HCT116 (cell line): Measurements from ENCODE around the gene ARRDC1. TPM values are rescaled to one million over a fixed set of nuclear protein-coding genes. Genes with fewer than 3 reads are reported as not detected.

Experiments
- ATAC-seq: fragments of 200-7000 bp; cut with Tn5 transposase; 2 replicates; pipeline ENCODE4 v1.9.1; 2020; ENCODE audit warnings: mild to moderate bottlenecking, moderate library complexity
- BruUV-seq: library from RNA; stranded (reverse); fragments of 400-500 nt; replicated peaks from 2 replicates; lab custom pipeline; 2021; lab: Mats Ljungman, UMichigan
- CTCF ChIA-PET: fragments of 300-600 bp; sonication (Branson Sonifier 250); formaldehyde crosslinking; loops from one replicate; lab custom pipeline; 2021; ENCODE audit warnings: antibody characterized with exemption; lab: Charles Lee
- POLR2A ChIA-PET: fragments of 300-600, 350-600 bp; sonication (Branson Sonifier 250); formaldehyde crosslinking; loops from one replicate; lab custom pipeline; 2021; ENCODE audit warnings: antibody characterized with exemption; lab: Charles Lee
- RAD21 ChIA-PET, 2 experiments: fragments of 300-600 bp; sonication (Branson Sonifier 250); formaldehyde crosslinking; loops; one replicate each; lab custom pipeline; 2023; ENCODE audit warnings: low total read pairs in 2 of 2; ENCODE audit not compliant: uncharacterized antibody in 2 of 2, unreplicated experiment in 2 of 2, low non-redundant PET in 1 of 2; lab: Charles Lee
- DNase-seq: peaks from one replicate; pipeline ENCODE4 v3.0.0-alpha.2; 2010; ENCODE audit warnings: low read depth, low spot score
- H2AFZ ChIP-seq: fragments of 200-600 bp; shearing (Covaris generic), sonication (generic); 2 replicates; pipeline ENCODE4 v1.6.1; 2017; ENCODE audit warnings: low read depth, mixed run types, mixed read lengths, antibody characterized with exemption, low read length; ENCODE audit not compliant: poor library complexity, severe bottlenecking
- H3K27ac ChIP-seq: 2 replicates; pipeline ENCODE4 v1.5.1; 2012; ENCODE audit warnings: low read depth, low read length
- H3K27me3 ChIP-seq: fragments of 200-600 bp; sonication (generic); 2 replicates; pipeline ENCODE4 v1.6.1; 2016; ENCODE audit warnings: mixed run types, low read length, mixed read lengths; ENCODE audit not compliant: insufficient read depth
- H3K36me3 ChIP-seq, 2 experiments: fragments of 200-500 bp in 1 of 2; fragments of 200-600 bp in 1 of 2; sonication (Bioruptor generic) in 1 of 2; sonication (generic) in 1 of 2; 2 replicates each; pipeline versions ENCODE4 v1.5.1 to v1.6.1; 2014 to 2016; ENCODE audit warnings: low read length in 2 of 2, inconsistent platforms in 1 of 2, mixed read lengths in 1 of 2, mixed run types in 1 of 2; ENCODE audit not compliant: insufficient read depth in 2 of 2, control insufficient read depth in 1 of 2
- H3K4me1 ChIP-seq, 2 experiments: fragments of 200-600 bp in 1 of 2; sonication (generic) in 1 of 2; 2 replicates each; pipeline versions ENCODE4 v1.5.1 to v1.6.1; 2012 to 2017; ENCODE audit warnings: low read length in 2 of 2, inconsistent platforms in 1 of 2, mild to moderate bottlenecking in 1 of 2, mixed read lengths in 1 of 2, mixed run types in 1 of 2, moderate library complexity in 1 of 2; ENCODE audit not compliant: insufficient read depth in 2 of 2, control insufficient read depth in 1 of 2
- H3K4me2 ChIP-seq: fragments of 200-600 bp; sonication (generic); 2 replicates; pipeline ENCODE4 v1.6.1; 2017; ENCODE audit warnings: mixed run types, low read length, mixed read lengths
- H3K4me3 ChIP-seq, 2 experiments: fragments of 200-600 bp in 1 of 2; sonication (generic) in 1 of 2; replicated peaks in 1 of 2; 2 replicates each; pipeline ENCODE4 v1.5.1; 2011 to 2016; ENCODE audit warnings: low read length in 2 of 2, control low read depth in 1 of 2, low read depth in 1 of 2, mild to moderate bottlenecking in 1 of 2, mixed read lengths in 1 of 2, mixed run types in 1 of 2
- H3K79me2 ChIP-seq: fragments of 200-600 bp; sonication (generic); 2 replicates; pipeline ENCODE4 v1.6.1; 2017; ENCODE audit warnings: mild to moderate bottlenecking, mixed run types, low read length, moderate library complexity, mixed read lengths; ENCODE audit not compliant: insufficient read depth
- H3K9ac ChIP-seq: fragments of 200-600 bp; sonication (generic); 2 replicates; pipeline ENCODE4 v1.6.1; 2016; ENCODE audit warnings: low read length, mixed read lengths
- H3K9me2 ChIP-seq: fragments of 200-600 bp; sonication (generic), shearing (Covaris generic); 2 replicates; pipeline ENCODE4 v1.6.1; 2017; ENCODE audit warnings: mixed run types, mild to moderate bottlenecking, moderate library complexity; ENCODE audit not compliant: insufficient read depth
- H3K9me3 ChIP-seq, 2 experiments: fragments of 200-500 bp in 1 of 2; fragments of 200-600 bp in 1 of 2; sonication (Bioruptor generic) in 1 of 2; sonication (generic) in 1 of 2; 2 replicates each; pipeline ENCODE4 v1.6.1; 2014 to 2017; ENCODE audit warnings: low read length in 2 of 2, mixed read lengths in 2 of 2, inconsistent platforms in 1 of 2, low read depth in 1 of 2, mild to moderate bottlenecking in 1 of 2, mixed run types in 1 of 2, moderate library complexity in 1 of 2; ENCODE audit not compliant: control insufficient read depth in 1 of 2, insufficient read depth in 1 of 2
- H4K20me1 ChIP-seq: fragments of 200-600 bp; sonication (generic), shearing (Covaris generic); 2 replicates; pipeline ENCODE4 v1.6.1; 2017; ENCODE audit warnings: mixed run types, mild to moderate bottlenecking, moderate library complexity; ENCODE audit not compliant: insufficient read depth
- ATF3 ChIP-seq: IDR thresholded peaks from 2 replicates; pipeline ENCODE4 v1.6.1; 2012
- CBX3 ChIP-seq: IDR thresholded peaks from 2 replicates; pipeline ENCODE4 v1.6.1; 2012; ENCODE audit warnings: low read depth
- CEBPB ChIP-seq: IDR thresholded peaks from 2 replicates; pipeline ENCODE4 v1.6.1; 2012; ENCODE audit warnings: low read depth
- CTCF ChIP-seq, 3 experiments: fragments of 200-600 bp in 1 of 3; sonication (generic) in 1 of 3; IDR thresholded peaks in 2 of 3; conservative IDR thresholded peaks in 1 of 3; 2 replicates each; pipeline ENCODE4 v1.5.1; 2012 to 2017; ENCODE audit warnings: low read depth in 2 of 3, low read length in 2 of 3, antibody characterized with exemption in 1 of 3, borderline replicate concordance in 1 of 3, control low read depth in 1 of 3, mild to moderate bottlenecking in 1 of 3, mixed read lengths in 1 of 3, mixed run types in 1 of 3, moderate library complexity in 1 of 3; ENCODE audit not compliant: insufficient read depth in 1 of 3
- EGR1 ChIP-seq: IDR thresholded peaks from 2 replicates; pipeline ENCODE4 v1.6.1; 2012; ENCODE audit warnings: low read depth
- EZH2 ChIP-seq: fragments of 200-600 bp; sonication (generic); IDR thresholded peaks from 2 replicates; pipeline ENCODE4 v1.6.1; 2017; ENCODE audit warnings: antibody characterized with exemption, mixed run types
- EZH2phosphoT487 ChIP-seq: fragments of 200-600 bp; IDR thresholded peaks from 2 replicates; pipeline ENCODE4 v1.6.1; 2018; ENCODE audit warnings: antibody characterized with exemption, borderline replicate concordance
- JUND ChIP-seq: IDR thresholded peaks from 2 replicates; pipeline ENCODE4 v1.6.1; 2012
- POLR2A ChIP-seq: IDR thresholded peaks from 2 replicates; pipeline ENCODE4 v1.7.0; 2011; ENCODE audit warnings: borderline replicate concordance; ENCODE audit not compliant: insufficient read depth, insufficient read length; ENCODE audit errors: extremely low read depth
- POLR2AphosphoS5 ChIP-seq: IDR thresholded peaks from 2 replicates; pipeline ENCODE4 v1.6.1; 2011; ENCODE audit warnings: mild to moderate bottlenecking, low read depth, low read length, moderate library complexity
- RAD21 ChIP-seq: IDR thresholded peaks from 2 replicates; pipeline ENCODE4 v1.6.1; 2012; ENCODE audit warnings: low read depth, mild to moderate bottlenecking
- SIN3A ChIP-seq: IDR thresholded peaks from 2 replicates; pipeline ENCODE4 v1.6.1; 2012; ENCODE audit warnings: low read depth
- SP1 ChIP-seq: IDR thresholded peaks from 2 replicates; pipeline ENCODE4 v1.6.1; 2012; ENCODE audit warnings: low read depth
- TCF7L2 ChIP-seq: IDR thresholded peaks from 2 replicates; pipeline ENCODE4 v1.7.0; 2011; ENCODE audit warnings: borderline replicate concordance, inconsistent platforms; ENCODE audit not compliant: insufficient read depth, insufficient read length; ENCODE audit errors: extremely low read depth
- YY1 ChIP-seq: IDR thresholded peaks from 2 replicates; pipeline ENCODE4 v1.6.1; 2011; ENCODE audit warnings: low read length, low read depth, moderate library complexity, mild to moderate bottlenecking; ENCODE audit not compliant: insufficient replicate concordance; ENCODE audit errors: extremely low read depth
- ZFX ChIP-seq: fragments of 450-650 bp; IDR thresholded peaks from 2 replicates; pipeline ENCODE4 v1.6.1; 2017
- ZNF274 ChIP-seq: fragments of 200-500 bp; sonication (Bioruptor generic); IDR thresholded peaks from 2 replicates; pipeline ENCODE4 v1.6.1; 2014; ENCODE audit warnings: mild to moderate bottlenecking, low read depth, low read length, inconsistent platforms
- intact Hi-C: fragments of 100-400 bp; cut with micrococcal nuclease; formaldehyde crosslinking; loops from 2 replicates; pipeline ENCODE4 v1.10.0; 2022
- total RNA-seq: library from RNA; stranded (reverse); gene quantifications from one replicate; pipeline ENCODE4 v1.2.1, GENCODE V29; 2021; ENCODE audit not compliant: unreplicated experiment
- TF ChIP-seq, protein P1 (sequence below): IDR thresholded peaks from 2 replicates; pipeline ENCODE4 v1.6.1; 2012; ENCODE audit warnings: low read depth

The ARRDC1 gene
- total RNA-seq, 1 experiment from 2014 or later, result 82.8 TPM

- Histone ChIP-seq H4K20me1 (no peaks in the 10 kb centered on the region), H3K27me3 (no peaks in the 10 kb centered on the region), H3K4me2 (no peak overlapping the region), H3K27ac (no peak overlapping the region), H3K9me2 (no peaks in the 10 kb centered on the region), H3K9ac (no peak overlapping the region), H3K4me3 (no peak overlapping the region), H3K36me3 (peaks cover 19 to 41% of the 10 kb centered on the region in 2 experiments), H3K79me2 (peaks cover 68% of the 10 kb centered on the region), H3K4me1 (peaks cover 6 to 15% of the 10 kb centered on the region in 2 experiments; a peak in 3 of 4 replicates), H3K9me3 (no peaks in the 10 kb centered on the region), H2AFZ (no peak overlapping the region)
- DNase-seq (no peak), ATAC-seq (no peak)
- POLR2A ChIA-PET, result no interaction called here
- CTCF ChIA-PET, result no interaction called here
- intact Hi-C loops, result loop anchor here (5.0 kb wide), 1 partner anchor 37 kb away; no protein-coding TSS in a partner anchor
- BruUV-seq, result no TSS peak
- RAD21 ChIA-PET, result no interaction called here
- TF ChIP-seq, protein P1, sequence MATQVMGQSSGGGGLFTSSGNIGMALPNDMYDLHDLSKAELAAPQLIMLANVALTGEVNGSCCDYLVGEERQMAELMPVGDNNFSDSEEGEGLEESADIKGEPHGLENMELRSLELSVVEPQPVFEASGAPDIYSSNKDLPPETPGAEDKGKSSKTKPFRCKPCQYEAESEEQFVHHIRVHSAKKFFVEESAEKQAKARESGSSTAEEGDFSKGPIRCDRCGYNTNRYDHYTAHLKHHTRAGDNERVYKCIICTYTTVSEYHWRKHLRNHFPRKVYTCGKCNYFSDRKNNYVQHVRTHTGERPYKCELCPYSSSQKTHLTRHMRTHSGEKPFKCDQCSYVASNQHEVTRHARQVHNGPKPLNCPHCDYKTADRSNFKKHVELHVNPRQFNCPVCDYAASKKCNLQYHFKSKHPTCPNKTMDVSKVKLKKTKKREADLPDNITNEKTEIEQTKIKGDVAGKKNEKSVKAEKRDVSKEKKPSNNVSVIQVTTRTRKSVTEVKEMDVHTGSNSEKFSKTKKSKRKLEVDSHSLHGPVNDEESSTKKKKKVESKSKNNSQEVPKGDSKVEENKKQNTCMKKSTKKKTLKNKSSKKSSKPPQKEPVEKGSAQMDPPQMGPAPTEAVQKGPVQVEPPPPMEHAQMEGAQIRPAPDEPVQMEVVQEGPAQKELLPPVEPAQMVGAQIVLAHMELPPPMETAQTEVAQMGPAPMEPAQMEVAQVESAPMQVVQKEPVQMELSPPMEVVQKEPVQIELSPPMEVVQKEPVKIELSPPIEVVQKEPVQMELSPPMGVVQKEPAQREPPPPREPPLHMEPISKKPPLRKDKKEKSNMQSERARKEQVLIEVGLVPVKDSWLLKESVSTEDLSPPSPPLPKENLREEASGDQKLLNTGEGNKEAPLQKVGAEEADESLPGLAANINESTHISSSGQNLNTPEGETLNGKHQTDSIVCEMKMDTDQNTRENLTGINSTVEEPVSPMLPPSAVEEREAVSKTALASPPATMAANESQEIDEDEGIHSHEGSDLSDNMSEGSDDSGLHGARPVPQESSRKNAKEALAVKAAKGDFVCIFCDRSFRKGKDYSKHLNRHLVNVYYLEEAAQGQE, result no peak
- no peak for TF ChIP-seq SP1
- TF ChIP-seq POLR2AphosphoS5, result no peak
- TF ChIP-seq ZFX, result no peak
- TF ChIP-seq CEBPB, result no peak
- TF ChIP-seq POLR2A, result no peak
- TF ChIP-seq RAD21, result no peak
- TF ChIP-seq ZNF274, result no peak
- TF ChIP-seq JUND, result no peak
- no peak for TF ChIP-seq TCF7L2
- TF ChIP-seq SIN3A, result no peak
- no peak for TF ChIP-seq EGR1
- no peak for TF ChIP-seq ATF3
- no peak for TF ChIP-seq CTCF (IDR thresholded peaks at IDR 0.05 in 2 of 3, conservative IDR thresholded peaks at IDR 0.05 in 1 of 3; ENCODE audit: borderline replicate concordance in 1 of 3, insufficient read depth in 1 of 3, low read depth in 2 of 3, low read length in 2 of 3)
- TF ChIP-seq EZH2phosphoT487, result no peak
- no peak for TF ChIP-seq CBX3
- TF ChIP-seq EZH2, result no peak
- TF ChIP-seq YY1, result no peak
These were observed 30.1 kb upstream of the ARRDC1 start for GRCh38 chr9:137575364-137575715.
